Fibroblast of skin of abdomen (primary cell): ENCODE results near the gene DGKA. TPM values are rescaled to one million over a fixed set of nuclear protein-coding genes. Genes with fewer than 3 reads are reported as not detected.
"Not testable (repeated sequence)": the region's sequence is repeated elsewhere in the genome, so short reads cannot be mapped to it uniquely, and the experiment has no call there.

ENCODE experiments used
- DNase-seq: peaks from one replicate; pipeline ENCODE4 v3.0.0-alpha.2; 2013
- polyA plus RNA-seq, 2 experiments: library from polyadenylated mRNA; unstranded; fragments of 120-200 nt; gene quantifications; one replicate each; pipeline ENCODE4 v1.2.1, GENCODE V29; 2013; ENCODE audit not compliant: insufficient read length in 2 of 2

Gene DGKA
- 61.3 TPM for polyA plus RNA-seq (2013, experiment 1 of 2; ENCODE audit: insufficient read length)
- polyA plus RNA-seq (2013, experiment 2 of 2; ENCODE audit: insufficient read length), result 67.2 TPM

DNA sequence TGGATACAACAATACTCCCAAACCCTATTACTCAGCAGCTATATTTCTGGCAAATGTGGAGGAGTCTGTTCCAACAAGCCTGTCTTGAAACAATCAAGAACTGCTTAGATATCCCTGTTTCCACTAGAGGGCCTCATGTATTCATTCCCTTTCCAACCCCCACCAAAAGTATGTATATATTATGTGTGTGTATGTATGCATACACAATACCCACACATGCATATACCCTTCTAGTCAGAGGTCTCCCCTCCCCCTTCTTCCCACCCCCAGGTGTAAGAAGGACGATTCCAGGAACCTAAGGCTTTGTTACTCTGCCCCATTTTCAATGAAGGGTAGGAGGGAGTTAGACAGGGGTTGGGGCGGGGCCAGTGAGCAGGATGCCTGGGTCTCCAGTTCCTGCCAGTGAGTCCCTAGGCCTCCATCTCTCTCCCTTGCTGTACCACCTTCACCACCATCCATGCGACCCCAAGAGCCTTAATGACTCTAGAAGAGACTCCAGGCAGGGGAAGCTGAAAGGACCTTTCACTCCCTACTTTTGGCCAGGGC lies at the start of gene DGKA:
Gene DGKA, plus strand, starts transcription at position 392 of the 546 bp plus-strand sequence. CDS start 5,342 bp downstream, outside the sequence.
- peak; percentile 81 for DNase-seq

DNA sequence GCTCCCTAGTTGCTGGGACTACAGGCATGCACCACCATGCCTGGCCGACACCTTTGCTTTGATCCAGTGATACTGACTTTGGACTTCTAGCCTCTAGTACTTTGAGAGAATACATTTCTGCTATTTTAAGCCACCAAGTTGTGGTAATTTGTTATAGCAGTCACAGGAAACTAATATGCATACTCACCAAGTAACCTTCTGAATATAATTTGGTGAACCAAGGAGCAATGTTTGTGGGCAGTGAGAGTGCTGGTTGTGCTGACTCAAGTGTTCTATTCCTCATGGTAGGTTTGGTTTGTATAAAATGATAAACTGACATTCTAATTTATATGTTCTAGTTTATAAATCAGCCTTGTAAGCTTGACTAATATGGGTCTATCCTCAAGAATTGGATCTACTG lies 45.8 kb upstream of the DGKA start:
- no peak for DNase-seq

DNA sequence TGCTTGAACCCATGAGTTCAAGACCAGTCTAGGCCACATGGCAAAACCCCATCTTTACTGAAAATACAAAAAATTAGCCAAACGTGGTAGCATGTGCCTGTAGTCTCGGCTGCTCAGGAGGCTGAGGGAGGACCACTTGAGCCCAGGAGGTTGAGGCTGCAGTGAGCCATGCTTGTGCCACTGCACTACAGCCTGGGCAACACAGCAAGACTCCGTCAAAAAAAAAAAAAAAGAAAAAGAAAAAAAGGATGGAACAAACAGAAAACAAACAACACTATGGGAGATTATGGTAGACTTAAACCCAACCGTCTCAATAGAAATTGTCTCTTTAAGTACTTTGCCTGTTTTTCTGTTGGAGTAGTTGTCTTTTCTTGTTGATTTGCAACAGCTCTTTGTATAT lies 39.7 kb upstream of the DGKA start:
- no peak for DNase-seq

DNA sequence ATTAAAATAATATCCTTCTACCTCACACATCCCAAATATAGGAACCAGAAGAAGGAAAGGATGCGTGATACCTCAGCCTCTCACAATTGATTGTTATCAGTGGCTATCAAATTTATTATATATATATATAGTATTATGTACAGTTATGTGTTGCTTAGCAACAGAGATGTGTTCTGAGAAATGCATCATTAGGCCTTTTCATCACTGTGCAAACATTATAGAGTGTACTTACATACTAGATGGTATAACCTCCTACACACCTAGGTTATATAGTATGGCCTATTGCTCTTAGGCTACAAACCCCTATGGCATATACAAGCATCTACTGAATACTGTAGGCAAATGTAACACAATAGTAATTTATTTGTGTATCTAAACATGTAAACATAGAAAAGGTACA lies 37.2 kb upstream of the DGKA start:
- DNase-seq, result no peak

DNA sequence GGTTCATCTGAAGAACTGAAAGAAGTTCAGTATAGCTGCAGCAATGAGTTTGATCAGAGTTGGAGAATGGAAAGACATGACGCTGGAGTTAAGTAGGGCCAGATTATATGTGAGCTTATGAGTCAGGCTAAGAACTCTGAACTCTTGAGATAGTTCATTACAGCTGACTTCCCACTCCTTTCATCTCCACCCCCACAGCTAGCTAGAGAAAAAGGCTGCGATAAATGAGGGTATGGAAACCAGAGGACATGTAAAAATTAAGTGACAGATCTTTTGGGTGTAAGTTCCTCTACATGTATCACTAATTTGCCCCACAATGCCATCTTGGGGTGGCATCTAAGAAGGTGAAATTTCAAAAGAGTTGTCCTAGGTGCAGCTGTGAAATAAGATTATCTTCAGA lies 31.9 kb upstream of the DGKA start:
- peak; percentile 33 for DNase-seq

DNA sequence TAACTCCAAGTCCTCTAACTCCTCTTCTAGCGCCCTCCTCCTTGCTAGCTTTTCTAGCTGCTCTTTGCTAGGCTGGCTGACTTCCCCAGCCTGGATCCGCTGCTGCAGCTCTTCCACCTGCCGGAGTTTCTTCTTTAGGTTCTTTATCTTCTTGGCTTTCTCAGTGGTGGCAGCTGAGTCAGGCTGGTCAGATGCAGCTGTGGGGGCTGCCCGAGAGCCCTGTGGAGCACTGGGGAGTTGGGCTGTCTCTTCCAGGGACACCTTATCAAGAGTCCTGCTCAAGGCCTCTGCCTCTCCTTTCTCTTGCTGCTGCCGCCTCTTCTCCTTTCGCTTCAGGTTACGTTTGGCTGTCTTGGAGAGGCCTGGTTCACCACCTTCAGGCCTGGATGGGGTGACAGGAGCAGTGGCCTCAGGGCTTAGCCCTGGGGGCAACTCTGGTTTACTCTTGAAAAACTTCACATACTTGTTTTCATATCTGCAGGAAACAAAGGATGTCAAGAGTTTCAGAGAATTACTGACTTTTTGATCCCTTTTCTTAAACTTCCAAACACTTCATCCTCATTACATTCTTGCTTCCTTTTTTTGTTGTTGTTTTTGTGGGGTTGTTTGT lies 29.0 kb upstream of the DGKA start:
- DNase-seq, result no peak

DNA sequence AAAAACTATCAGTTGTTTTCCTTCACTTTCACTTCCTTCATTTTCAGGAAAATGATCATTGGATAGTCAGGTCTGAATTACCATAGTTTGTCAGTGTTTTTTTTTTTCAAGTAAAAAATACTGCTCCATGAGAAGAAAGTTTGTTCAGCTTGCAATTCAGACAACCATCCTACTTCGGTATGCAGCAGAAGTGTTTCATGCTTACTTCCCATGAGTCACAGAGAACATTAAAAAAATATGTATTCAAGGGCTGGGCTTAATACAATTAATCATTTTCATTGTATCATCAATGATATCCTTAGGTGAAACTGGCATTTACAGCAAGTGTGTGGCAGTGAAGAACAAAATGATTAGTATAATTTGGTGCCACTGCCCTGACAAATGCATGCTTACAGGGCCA lies 24.9 kb upstream of the DGKA start:
- peak; percentile 50 for DNase-seq

DNA sequence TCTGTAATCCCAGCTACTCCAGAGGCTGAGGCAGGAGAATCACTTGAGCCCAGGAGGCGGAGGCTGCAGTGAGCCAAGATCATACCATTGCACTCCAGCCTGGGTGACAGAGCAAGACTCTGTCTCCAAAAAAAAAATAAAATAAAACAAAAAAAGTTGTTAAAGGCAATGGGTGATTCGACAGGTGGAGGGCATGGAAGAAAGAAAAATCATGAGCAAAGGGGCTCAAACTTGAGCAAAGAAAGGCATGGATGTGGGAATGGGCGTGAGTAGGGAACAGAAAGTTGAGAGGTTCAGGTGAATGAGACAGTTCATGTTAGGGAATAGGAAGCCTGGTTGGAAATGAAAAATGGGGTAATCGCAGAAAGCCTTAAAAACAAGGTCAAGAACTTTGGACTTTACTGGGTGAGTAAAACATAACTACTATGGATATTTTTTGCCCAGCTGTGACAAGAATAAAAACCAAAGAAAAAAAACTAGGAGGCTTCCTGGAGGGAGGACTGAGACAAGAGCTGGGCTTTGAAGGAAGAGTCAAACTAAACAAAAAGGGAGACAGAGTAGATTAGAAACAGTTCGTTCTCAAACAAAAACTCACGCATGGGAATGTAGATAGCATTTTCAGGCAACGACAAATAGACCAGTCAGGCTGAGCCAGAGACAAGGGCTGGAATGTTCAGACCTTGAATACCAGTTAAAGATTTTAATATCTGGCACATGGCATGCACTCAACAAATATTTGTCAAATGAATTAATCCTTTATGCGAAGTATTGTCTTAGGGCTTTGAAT lies 22.0 kb upstream of the DGKA start:
- DNase-seq, result peak; percentile 20

DNA sequence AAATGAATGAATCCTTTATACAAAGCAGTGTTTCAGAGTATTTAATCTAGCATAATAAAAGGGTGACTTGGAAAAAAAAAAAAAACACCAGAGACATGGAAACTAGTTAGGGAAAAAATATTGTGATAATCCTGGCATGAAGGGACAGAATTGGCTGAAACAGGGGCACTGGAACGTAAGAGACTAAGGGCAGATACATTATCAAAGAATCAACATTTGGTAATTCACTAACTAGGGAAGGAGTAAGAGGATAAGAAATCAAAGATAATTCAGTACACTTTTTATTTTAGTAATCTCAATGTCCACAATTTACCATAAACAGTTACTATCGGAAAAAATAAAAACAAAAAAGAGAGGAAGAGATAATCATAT lies 21.5 kb upstream of the DGKA start:
- DNase-seq, result no peak

DNA sequence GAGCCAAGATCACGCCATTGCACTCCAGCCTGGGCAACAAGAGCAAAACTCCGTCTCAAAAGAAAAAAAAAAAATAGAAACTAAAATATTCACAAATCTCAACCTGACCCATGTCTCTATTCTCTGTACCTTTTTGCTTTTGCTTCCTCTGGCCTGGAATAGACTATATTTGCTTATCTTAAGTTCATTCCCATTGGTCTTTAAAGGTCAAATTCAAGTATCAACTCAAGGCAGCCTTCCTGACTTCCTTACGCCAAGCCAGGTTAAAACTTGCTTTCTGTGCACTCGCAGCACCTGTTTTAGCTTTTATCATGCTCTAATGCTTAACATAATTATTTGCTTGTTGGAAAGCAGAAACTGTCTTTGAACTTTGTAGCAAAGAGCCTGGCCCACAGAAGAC lies 18.1 kb upstream of the DGKA start:
- DNase-seq, result no peak

DNA sequence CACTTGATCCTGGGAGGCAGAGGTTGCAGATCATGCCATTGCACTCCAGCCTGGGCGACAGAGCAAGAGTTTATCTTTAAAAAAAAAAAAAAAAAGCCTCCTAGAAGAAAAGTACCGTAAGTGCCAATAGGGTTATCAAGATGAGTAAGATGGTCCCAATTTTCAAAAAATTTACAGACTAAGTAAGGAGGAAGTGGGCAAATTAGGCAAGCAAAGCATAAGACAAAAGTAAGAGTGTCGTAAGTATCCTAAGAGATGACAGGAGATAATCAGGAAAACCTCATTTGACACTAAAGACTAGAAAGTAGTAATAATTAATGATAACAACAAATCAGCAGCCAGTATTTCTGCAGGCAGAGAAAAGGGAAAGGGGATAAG lies 15.5 kb upstream of the DGKA start:
- DNase-seq, result no peak

DNA sequence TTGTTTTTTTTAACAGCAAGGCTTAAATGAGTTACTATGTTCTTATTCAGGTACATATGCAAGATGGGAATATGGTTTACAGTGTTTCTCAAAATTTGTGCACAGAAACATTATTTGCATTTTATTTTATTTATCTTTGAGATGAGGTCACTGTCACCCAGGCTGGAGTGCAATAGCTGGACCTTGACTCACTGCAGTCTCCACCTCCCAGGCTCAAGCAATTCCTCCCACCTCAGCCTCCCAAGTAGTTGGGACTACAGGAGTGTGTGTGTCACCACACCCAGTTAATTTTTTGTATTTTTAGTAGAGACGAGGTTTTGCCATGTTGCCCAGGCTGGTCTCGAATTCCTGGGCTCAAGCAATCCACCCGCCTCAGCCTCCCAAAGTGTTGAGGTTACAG lies 11.9 kb upstream of the DGKA start:
- peak; percentile 28 for DNase-seq

DNA sequence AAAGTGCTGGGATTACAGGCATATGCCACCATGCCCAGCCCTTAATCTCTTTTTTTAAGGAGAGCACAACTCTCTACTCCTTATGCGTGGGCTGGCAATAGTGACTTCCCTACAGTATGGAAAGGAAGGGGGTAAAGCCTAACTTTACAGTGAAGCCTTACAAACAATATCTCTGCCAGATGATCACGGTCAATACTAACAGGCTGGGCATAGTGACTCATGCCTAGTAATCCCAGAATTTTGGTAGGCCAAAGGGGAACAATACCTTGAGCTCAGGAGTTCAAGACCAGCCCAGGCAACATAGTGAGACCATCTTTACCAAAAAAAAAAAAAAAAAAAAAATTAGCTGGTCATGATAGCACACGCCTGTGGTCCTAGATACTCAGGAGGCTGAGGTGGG lies 8.8 kb upstream of the DGKA start:
- DNase-seq, result no peak

DNA sequence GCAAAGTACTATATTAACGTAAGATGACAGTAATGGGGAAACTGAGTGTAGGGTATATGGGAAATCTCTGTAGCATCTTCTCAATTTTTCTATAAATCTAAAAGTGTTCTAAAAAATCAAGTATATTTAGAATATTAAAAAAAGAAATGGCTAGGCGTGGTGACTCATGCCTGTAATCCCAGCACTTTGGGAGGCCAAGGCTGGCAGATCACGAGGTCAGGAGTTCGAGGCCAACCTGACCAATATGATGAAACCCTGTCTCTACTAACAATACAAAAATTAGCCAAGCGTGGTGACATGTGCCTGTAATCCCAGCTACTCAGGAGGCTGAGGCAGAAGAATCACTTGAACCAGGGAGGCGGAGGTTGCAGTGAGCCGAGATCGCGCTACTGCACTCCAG lies 7.3 kb upstream of the DGKA start:
- not testable (repeated sequence) for DNase-seq

DNA sequence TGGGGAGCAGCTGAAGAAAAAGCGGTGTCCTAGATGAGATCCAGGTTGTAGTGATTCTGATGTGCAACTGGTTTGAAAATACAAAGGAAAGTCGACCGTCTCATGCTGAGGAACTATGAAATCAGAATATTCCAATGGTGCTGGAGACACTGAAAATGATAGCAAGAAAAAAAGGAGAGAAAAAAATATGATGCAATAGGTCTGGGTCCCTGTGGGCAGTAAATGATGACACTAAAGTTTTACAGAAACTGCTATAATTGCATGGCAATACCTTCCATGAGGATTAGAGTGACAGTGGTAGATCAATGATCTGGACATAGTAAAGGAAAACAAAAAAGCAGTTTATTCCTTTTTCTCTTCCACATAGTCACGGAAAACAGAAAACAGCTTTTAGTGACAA lies 5.6 kb upstream of the DGKA start:
- no peak for DNase-seq

DNA sequence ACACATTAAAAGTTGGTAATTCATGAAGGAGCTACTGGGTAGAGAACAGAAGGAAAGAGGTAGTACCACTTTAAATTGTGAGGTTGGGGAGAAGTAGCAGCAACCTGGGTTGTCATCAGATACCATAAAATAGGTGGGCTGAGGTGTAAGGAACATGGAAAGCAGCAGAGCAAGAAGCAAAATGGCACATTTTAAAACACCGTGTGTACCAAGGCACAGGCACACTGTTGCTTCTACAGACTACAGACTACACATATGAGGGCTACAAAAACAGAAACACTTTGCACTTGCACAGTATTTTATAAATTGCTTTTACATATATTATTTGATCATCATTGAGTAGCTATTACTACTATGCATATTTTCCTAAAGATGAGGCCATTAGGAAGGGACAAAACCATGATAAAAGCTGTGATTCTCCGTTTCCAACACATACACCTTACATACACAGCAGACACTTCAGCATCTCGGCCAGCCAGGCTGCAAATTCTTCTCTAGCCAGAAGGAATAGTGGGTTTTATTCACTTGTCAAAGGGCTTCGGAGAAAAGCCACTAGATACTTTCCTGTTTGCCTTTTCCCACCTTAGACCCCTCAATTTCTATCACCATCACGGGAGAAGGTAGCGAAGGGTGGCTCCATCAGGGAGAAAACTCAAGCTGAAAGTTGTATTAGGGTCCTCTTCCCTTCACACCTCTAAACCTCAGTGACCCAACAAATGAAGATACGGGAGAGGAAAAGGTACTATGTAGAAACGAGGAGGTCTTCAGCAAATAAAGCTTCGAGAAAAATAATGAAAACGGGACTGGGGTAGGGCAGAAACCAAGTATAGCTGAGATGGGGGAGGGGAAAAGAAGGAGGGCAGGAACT lies 4.9 kb upstream of the DGKA start:
- DNase-seq, result no peak

DNA sequence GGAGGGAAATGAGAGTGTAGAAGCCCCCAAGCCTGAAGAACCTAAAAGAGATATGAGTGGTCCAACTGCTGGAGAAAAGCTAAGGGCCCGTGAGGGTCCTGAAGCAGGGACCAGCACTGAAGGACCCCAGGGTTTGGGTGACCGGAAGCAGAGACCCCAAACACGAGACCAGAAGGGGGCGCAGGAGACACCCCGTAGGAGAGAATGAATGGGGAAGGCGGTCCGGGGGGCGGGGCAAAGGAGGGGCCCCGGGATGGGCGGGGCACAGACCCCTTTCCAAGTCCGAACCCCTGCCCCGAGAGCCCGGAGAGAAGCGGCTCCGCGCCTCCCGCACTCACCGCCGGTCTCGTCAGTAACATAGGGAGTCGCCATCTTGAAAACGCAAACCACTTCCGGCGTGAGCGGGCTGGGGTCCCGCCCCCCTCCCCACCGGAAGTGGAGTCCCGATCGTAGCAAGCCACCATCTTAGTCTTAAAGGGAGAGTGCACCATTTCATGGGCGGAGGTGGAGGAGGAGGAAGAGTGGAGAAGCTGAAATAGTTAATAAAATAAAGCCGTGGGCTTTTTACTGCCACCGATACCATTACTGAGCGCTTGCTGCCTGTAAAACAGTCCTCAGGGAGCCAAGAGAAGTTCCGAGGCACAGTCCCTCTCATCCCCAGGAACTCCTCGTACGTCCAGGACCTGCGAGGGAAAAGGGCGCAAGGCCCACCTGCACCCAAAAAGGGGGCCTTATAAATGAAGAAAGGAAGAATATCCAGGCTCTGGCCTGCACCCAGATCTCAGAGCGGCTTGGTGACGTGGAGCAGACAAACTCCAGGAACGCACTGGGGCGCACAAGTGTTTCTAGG lies 4.0 kb upstream of the DGKA start:
- DNase-seq, result peak; percentile 94

DNA sequence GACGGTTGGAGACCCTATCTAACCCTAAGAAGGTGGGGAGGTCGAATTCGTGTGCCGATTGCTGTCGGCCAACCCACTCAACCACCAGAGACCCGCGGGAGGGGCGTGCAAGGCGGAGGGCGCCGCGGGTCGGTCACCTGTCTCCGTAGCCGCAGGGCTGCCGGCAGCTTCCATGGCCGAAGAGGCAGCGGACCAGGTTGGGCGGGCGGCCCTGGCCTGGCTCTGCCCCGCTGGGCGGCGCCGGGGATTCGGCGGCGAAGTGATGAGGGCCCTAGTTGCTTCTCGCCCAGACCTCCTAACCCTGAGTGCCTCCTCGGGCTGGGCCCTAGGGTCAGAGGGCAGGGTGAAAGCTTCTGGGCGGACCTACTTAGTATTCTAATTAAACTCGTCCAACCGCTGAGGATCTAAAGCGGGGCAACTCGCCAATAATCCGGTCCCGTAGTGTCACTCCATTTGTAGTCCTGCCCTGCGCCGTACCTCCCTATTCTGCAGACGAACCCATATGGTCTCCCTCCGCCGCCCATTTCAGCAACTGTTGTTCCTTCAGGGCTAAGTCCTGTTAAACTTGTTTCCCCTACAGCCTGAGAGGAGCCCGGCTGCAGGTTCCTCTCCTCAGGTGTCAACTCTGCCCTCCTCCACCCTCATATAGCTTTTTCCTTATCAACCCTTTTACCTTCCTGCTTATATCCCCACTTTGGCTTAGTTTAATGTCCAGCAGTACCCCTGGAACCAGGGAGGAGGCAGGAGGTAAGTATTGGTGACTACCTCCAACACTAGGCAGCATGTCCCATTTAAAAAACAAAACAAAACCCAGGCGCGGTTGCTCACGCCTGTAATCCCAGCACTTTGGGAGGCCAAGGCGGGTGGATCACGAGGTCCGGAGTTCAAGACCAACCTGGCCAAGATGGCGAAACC lies 3.1 kb upstream of the DGKA start, which contains the start of gene PYM1:
Gene PYM1, minus strand, starts transcription at position 307 of the 915 bp plus-strand sequence. Its CDS starts 133 bp downstream, at position 174.
- peak; percentile 58 for DNase-seq

DNA sequence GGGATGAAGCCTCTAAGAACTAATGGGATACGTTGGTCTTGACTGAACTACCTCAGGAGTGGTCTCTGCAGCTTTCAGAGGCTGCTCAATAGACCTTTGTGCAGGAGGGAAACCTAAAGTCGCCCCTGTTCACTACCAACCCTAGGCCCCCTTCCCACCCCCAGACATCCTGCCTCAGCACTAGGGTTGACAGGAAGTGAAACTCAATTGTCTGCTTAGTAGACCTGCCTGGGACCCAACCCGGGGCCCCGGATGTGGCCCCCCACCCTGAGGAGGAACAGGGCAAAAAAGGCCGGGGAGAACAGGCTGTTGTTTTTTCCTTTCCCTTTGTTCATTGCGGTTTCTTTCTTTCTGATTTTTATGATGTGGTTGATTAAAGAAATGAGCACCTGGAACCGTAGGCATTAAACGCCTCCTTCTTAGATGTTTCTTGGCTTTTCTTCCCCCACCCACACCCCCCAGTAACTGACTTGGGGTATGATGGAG lies 1.6 kb upstream of the DGKA start:
- DNase-seq, result no peak

DNA sequence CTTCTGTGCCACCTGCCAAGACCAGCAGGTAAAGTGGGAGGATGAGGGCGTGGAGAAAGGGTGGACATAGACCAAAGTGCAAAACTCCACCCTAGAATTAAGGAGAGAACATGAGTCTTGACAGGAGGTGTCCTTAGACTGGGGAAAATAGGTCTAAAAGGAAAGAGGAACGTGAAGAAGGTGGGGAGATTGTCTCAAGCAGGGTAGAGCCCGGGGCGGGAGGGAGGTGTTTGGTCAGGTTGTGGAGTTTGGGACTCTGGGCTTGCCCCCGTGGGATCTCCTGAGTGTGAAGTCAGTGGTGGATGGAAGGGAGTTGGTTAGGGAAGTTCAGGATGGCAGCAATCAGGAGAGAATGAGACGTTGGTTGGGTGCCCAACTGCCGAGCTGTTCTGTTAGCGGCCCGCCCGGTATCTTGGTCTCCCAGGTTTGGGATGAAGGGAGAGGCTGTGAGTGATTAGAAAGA lies 386 bp downstream of the DGKA start:
- no peak for DNase-seq
